Skin of body (tissue), 2 donors: ENCODE measurements around the gene PLCXD3. TPM values are rescaled to one million over a fixed set of nuclear protein-coding genes. Genes with fewer than 3 reads are reported as not detected.

Experiments
- DNase-seq: peaks from one replicate; lab custom pipeline; 2025; lab: John Stamatoyannopoulos, UW
- total RNA-seq: library from RNA; depleted of rRNA; stranded (reverse); fragments of >200 nt; gene quantifications from one replicate; pipeline ENCODE4 v1.2.3, GENCODE V29; 2014

PLCXD3 gene
- total RNA-seq, 1 donor from 2014 or later = 0.10 TPM

- no peak for DNase-seq
Observed at GRCh38 chr5:41415242-41415641, 95.2 kb downstream of the PLCXD3 start.

- DNase-seq = no peak
Observed at GRCh38 chr5:41414598-41414997, 95.8 kb downstream of the PLCXD3 start.

GRCh38 chr5:41413074-41413473 is 97.3 kb downstream of the PLCXD3 start:
- no peak for DNase-seq

- no peak for DNase-seq
Observed at GRCh38 chr5:41412496-41412895, 97.9 kb downstream of the PLCXD3 start.

- DNase-seq = no peak
Observed at GRCh38 chr5:41410737-41411136, 99.7 kb downstream of the PLCXD3 start.

GRCh38 chr5:41410307-41410706 is 100.1 kb downstream of the PLCXD3 start:
- DNase-seq = no peak

GRCh38 chr5:41408676-41409443 is 101.5 kb downstream of the PLCXD3 start:
- DNase-seq = no peak

- DNase-seq = no peak
Observed at GRCh38 chr5:41406936-41407335, 103.5 kb downstream of the PLCXD3 start.

GRCh38 chr5:41406424-41406823 is 104.0 kb downstream of the PLCXD3 start:
- DNase-seq = no peak

- no peak for DNase-seq
Observed at GRCh38 chr5:41404757-41405156, 105.6 kb downstream of the PLCXD3 start.

GRCh38 chr5:41403846-41404245 is 106.6 kb downstream of the PLCXD3 start:
- DNase-seq = no peak

GRCh38 chr5:41402845-41403244 is 107.6 kb downstream of the PLCXD3 start:
- no peak for DNase-seq

- no peak for DNase-seq
Observed at GRCh38 chr5:41399839-41400238, 110.6 kb downstream of the PLCXD3 start.

GRCh38 chr5:41392016-41392415 is 118.4 kb downstream of the PLCXD3 start:
- no peak for DNase-seq

GRCh38 chr5:41374631-41375030 is 135.8 kb downstream of the PLCXD3 start:
- DNase-seq = no peak

- DNase-seq = no peak
Observed at GRCh38 chr5:41373230-41373629, 137.2 kb downstream of the PLCXD3 start.

- DNase-seq = no peak
Observed at GRCh38 chr5:41371738-41372137, 138.7 kb downstream of the PLCXD3 start.

- no peak for DNase-seq
Observed at GRCh38 chr5:41370482-41370881, 139.9 kb downstream of the PLCXD3 start.

GRCh38 chr5:41369799-41370198 is 140.6 kb downstream of the PLCXD3 start:
- no peak for DNase-seq

GRCh38 chr5:41368158-41368557 is 142.2 kb downstream of the PLCXD3 start:
- no peak for DNase-seq

- DNase-seq = no peak
Observed at GRCh38 chr5:41365369-41365768, 145.0 kb downstream of the PLCXD3 start.

GRCh38 chr5:41364346-41364745 is 146.1 kb downstream of the PLCXD3 start:
- no peak for DNase-seq

GRCh38 chr5:41363343-41363986 is 146.9 kb downstream of the PLCXD3 start:
- DNase-seq = no peak
